GM12878 (cell line): ENCODE measurements around the gene RENBP. TPM values are rescaled to one million over a fixed set of nuclear protein-coding genes. Genes with fewer than 3 reads are reported as not detected.
A peak's percentile ranks its signal among the peaks of the same experiment; 100 is the strongest.

Source experiments
- ASH2L ChIP-seq: fragments of 300-600, 200-600 bp; sonication (generic); IDR thresholded peaks from 2 replicates; pipeline ENCODE4 v1.6.1; 2017; ENCODE audit warnings: low read depth, mild to moderate bottlenecking, borderline replicate concordance
- E2F4 ChIP-seq: IDR thresholded peaks from 2 replicates; pipeline ENCODE4 v1.6.1; 2012; ENCODE audit warnings: low read depth, low read length, improper control_type of control experiment
- FOXM1 ChIP-seq: IDR thresholded peaks from 2 replicates; pipeline ENCODE4 v1.6.1; 2012; ENCODE audit warnings: low read depth, mild to moderate bottlenecking, inconsistent platforms, low read length, moderate library complexity
- NBN ChIP-seq: fragments of 450-650 bp; IDR thresholded peaks from 2 replicates; pipeline ENCODE4 v1.6.1; 2016
- POLR2AphosphoS5 ChIP-seq: IDR thresholded peaks from 2 replicates; pipeline ENCODE4 v1.6.1; 2011; ENCODE audit warnings: mild to moderate bottlenecking, low read length, inconsistent platforms
- RAD21 ChIP-seq: IDR thresholded peaks from 2 replicates; pipeline ENCODE4 v1.6.1; 2011; ENCODE audit warnings: mild to moderate bottlenecking, low read depth, low read length, moderate library complexity; ENCODE audit not compliant: insufficient read depth
- RB1 ChIP-seq: fragments of 450-650 bp; formaldehyde crosslinking; IDR thresholded peaks from 2 replicates; pipeline ENCODE4 v1.6.1; 2017; ENCODE audit warnings: mild to moderate bottlenecking, borderline replicate concordance
- SMC3 ChIP-seq: IDR thresholded peaks from 2 replicates; pipeline ENCODE4 v1.6.1; 2011; ENCODE audit warnings: low read length, improper control_type of control experiment, borderline replicate concordance
- SP1 ChIP-seq: IDR thresholded peaks from one replicate; pipeline ENCODE4 v1.6.1; 2011; ENCODE audit warnings: low read depth, low read length
- USF1 ChIP-seq: IDR thresholded peaks from 2 replicates; pipeline ENCODE4 v1.6.1; 2011; ENCODE audit warnings: borderline replicate concordance, low read depth, mild to moderate bottlenecking, moderate library complexity, mixed read lengths, low read length; ENCODE audit not compliant: insufficient read depth; ENCODE audit errors: extremely low read length
- polyA plus RNA-seq, 11 experiments: library from polyadenylated mRNA; depleted of rRNA in 4 of 11; unstranded in 6 of 11; stranded (reverse) in 5 of 11; fragments of >200 nt; fragmentation: Nextera tagmentation in 4 of 11; fragmentation: Illumina TruSeq in 1 of 11; extraction: Ambion mirVana in 4 of 11; extraction: Trizol in 1 of 11; gene quantifications; 1 replicate in 1 of 11; 2 replicates in 10 of 11; pipeline versions ENCODE4 v1.2.1 to v1.2.3, GENCODE V29; 2011 to 2016; ENCODE audit warnings: inconsistent platforms in 2 of 11, missing spikeins in 2 of 11, low read depth in 1 of 11
- total RNA-seq, 4 experiments: library from RNA; depleted of rRNA in 3 of 4; stranded (reverse); fragments of >200 nt in 3 of 4; fragmentation: Illumina TruSeq in 1 of 4; extraction: Trizol in 1 of 4; gene quantifications; 2 replicates each; pipeline versions ENCODE4 v1.2.1 to v1.2.3, GENCODE V29; 2013 to 2021
- TF ChIP-seq, protein P1 (sequence below): fragments of 450-650 bp; IDR thresholded peaks from 2 replicates; pipeline ENCODE4 v1.6.1; 2017; ENCODE audit warnings: low read depth, mild to moderate bottlenecking, moderate library complexity
- TF ChIP-seq, protein P2 (sequence below): fragments of 450-650 bp; formaldehyde crosslinking; IDR thresholded peaks from 2 replicates; pipeline ENCODE4 v1.5.0; 2022; ENCODE audit warnings: mild to moderate bottlenecking, missing genetic modification characterization

RENBP gene
- total and polyA plus RNA-seq, 10 of the 15 experiments (the other 5 are each of a cell fraction or from before 2014, with no cell fraction given): 0.36 to 4.9 (median 1.8) TPM; not detected in 3

DNA sequence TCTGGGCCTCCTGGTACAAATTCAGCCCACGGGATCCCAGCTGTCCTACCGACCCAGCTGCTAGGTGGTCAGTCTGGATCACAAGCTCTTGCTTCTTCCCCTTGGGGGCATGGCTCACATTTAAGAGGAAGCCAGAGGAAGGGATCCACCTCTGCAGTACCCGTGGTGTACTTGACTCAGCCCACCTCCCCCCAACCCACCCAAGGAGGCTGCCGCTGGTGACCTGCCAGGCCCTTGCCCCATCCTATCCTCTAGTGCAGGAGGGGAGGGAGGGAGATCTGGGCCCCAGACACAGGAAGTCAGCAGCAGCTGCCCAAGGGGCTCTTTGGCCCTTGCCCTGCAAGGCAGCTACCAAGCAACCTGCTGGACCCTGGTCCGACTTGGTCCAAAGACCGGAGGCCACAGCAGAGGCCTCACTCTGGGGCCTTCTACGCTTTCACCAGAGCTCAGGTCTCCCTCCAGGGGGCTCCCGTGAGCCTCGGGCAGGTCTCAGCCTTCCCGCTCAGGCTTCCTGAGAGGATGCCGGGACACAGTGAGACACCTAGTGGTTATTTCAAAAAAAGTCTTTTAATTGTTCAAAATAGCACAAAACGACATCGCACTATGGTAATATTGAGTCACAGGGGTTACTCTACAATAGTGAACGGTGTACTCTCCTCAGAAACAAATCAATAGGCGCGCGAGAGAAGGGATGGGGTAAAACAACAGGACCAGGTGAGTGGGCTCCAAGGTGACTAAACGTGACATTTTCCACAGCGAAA lies 2.7 kb upstream of the RENBP start (continued):
- 0 out of 2 replicates have a peak, but pooled peaks have one; percentile 42 for TF ChIP-seq E2F4
- TF ChIP-seq, protein P1, sequence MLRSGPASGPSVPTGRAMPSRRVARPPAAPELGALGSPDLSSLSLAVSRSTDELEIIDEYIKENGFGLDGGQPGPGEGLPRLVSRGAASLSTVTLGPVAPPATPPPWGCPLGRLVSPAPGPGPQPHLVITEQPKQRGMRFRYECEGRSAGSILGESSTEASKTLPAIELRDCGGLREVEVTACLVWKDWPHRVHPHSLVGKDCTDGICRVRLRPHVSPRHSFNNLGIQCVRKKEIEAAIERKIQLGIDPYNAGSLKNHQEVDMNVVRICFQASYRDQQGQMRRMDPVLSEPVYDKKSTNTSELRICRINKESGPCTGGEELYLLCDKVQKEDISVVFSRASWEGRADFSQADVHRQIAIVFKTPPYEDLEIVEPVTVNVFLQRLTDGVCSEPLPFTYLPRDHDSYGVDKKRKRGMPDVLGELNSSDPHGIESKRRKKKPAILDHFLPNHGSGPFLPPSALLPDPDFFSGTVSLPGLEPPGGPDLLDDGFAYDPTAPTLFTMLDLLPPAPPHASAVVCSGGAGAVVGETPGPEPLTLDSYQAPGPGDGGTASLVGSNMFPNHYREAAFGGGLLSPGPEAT: no peak
- TF ChIP-seq, protein P2, sequence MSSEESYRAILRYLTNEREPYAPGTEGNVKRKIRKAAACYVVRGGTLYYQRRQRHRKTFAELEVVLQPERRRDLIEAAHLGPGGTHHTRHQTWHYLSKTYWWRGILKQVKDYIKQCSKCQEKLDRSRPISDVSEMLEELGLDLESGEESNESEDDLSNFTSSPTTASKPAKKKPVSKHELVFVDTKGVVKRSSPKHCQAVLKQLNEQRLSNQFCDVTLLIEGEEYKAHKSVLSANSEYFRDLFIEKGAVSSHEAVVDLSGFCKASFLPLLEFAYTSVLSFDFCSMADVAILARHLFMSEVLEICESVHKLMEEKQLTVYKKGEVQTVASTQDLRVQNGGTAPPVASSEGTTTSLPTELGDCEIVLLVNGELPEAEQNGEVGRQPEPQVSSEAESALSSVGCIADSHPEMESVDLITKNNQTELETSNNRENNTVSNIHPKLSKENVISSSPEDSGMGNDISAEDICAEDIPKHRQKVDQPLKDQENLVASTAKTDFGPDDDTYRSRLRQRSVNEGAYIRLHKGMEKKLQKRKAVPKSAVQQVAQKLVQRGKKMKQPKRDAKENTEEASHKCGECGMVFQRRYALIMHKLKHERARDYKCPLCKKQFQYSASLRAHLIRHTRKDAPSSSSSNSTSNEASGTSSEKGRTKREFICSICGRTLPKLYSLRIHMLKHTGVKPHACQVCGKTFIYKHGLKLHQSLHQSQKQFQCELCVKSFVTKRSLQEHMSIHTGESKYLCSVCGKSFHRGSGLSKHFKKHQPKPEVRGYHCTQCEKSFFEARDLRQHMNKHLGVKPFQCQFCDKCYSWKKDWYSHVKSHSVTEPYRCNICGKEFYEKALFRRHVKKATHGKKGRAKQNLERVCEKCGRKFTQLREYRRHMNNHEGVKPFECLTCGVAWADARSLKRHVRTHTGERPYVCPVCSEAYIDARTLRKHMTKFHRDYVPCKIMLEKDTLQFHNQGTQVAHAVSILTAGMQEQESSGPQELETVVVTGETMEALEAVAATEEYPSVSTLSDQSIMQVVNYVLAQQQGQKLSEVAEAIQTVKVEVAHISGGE (CRISPR knock-in tag): no peak
- TF ChIP-seq SMC3: peak; percentile 82
- no peak for TF ChIP-seq USF1
- peak; percentile 37; the same call in 1 of the 2 replicates for TF ChIP-seq POLR2AphosphoS5
- TF ChIP-seq RB1: peak; percentile 87; the same call in 1 of the 2 replicates
- peak; percentile 62 for TF ChIP-seq RAD21
- TF ChIP-seq NBN: 0 out of 2 replicates have a peak, but pooled peaks have one; percentile 18
- TF ChIP-seq SP1: no peak
- TF ChIP-seq ASH2L: no peak
- peak; percentile 42; the same call in 1 of the 2 replicates for TF ChIP-seq FOXM1
